A549 (cell line): ENCODE measurements around the gene LRRC30. TPM values are rescaled to one million over a fixed set of nuclear protein-coding genes. Genes with fewer than 3 reads are reported as not detected.

Source experiments
- ATAC-seq, 2 experiments: fragments of 200-7000 bp in 1 of 2; fragments of >200 bp in 1 of 2; cut with Nextera tagmentation in 1 of 2; cut with Tn5 transposase in 1 of 2; 3 replicates each; pipeline versions ENCODE4 v1.8.0 to v1.9.1; 2018 to 2020; ENCODE audit warnings: mild to moderate bottlenecking in 1 of 2, moderate library complexity in 1 of 2
- CTCF ChIA-PET: fragments of 300-600 bp; sonication (Branson Sonifier 250); formaldehyde crosslinking; extraction: SDS; loops from one replicate; lab custom pipeline; 2021; ENCODE audit warnings: antibody characterized with exemption, inconsistent platforms; lab: Yijun Ruan, JAX
- POLR2A ChIA-PET: fragments of 350-600 bp; formaldehyde crosslinking; extraction: SDS; loops from one replicate; lab custom pipeline; 2021; ENCODE audit warnings: antibody characterized with exemption, inconsistent platforms; lab: Yijun Ruan, JAX
- DNase-seq, 2 experiments: peaks; one replicate each; pipeline versions ENCODE4 v3.0.0 to v3.0.0-alpha.2; 2011 to 2016; ENCODE audit warnings: low read depth in 1 of 2, low spot score in 1 of 2
- FAIRE-seq: peaks from 2 replicates; lab custom pipeline; 2011; peaks lifted over from hg19 to GRCh38; lab: Jason Lieb, UNC
- H3K27ac ChIP-seq, 2 experiments: fragments of >200 bp; sonication (Bioruptor Twin); formaldehyde crosslinking; 3 replicates each; pipeline ENCODE4 v1.5.1; 2016 to 2017
- H3K4me1 ChIP-seq: fragments of >200 bp; sonication (Bioruptor Twin); formaldehyde crosslinking; 3 replicates; pipeline ENCODE4 v1.6.1; 2016
- H3K4me2 ChIP-seq: fragments of >200 bp; sonication (Bioruptor Twin); formaldehyde crosslinking; 3 replicates; pipeline ENCODE4 v1.6.1; 2016
- H3K4me3 ChIP-seq: fragments of >200 bp; sonication (Bioruptor Twin); formaldehyde crosslinking; 3 replicates; pipeline ENCODE4 v1.5.1; 2016
- H3K9me3 ChIP-seq: fragments of >200 bp; sonication (Bioruptor Twin); formaldehyde crosslinking; 3 replicates; pipeline ENCODE4 v1.6.1; 2016
- BCL3 ChIP-seq: fragments of >200 bp; sonication (Bioruptor Twin); formaldehyde crosslinking; IDR thresholded peaks from 3 replicates; pipeline ENCODE4 v1.6.1; 2016
- CEBPB ChIP-seq, 2 experiments: fragments of >200 bp in 1 of 2; sonication (Bioruptor Twin) in 1 of 2; formaldehyde crosslinking in 1 of 2; IDR thresholded peaks; 2 replicates each; pipeline ENCODE4 v1.6.1; 2012 to 2016
- CHD2 ChIP-seq: fragments of 150-350 bp; IDR thresholded peaks from 2 replicates; pipeline ENCODE4 v1.6.1; 2014; ENCODE audit warnings: low read length; ENCODE audit not compliant: partially characterized antibody
- CTCF ChIP-seq: fragments of >200 bp; sonication (Bioruptor Twin); formaldehyde crosslinking; IDR thresholded peaks from 3 replicates; pipeline ENCODE4 v1.5.1; 2016
- ESRRA ChIP-seq: fragments of 150-350 bp; IDR thresholded peaks from 2 replicates; pipeline ENCODE4 v1.6.1; 2014; ENCODE audit warnings: mild to moderate bottlenecking, low read length, borderline replicate concordance
- FOSL2 ChIP-seq, 2 experiments: fragments of 450-650 bp in 1 of 2; fragments of >200 bp in 1 of 2; sonication (Bioruptor Twin) in 1 of 2; formaldehyde crosslinking; IDR thresholded peaks; 2 replicates each; pipeline versions ENCODE4 v1.5.0 to v1.6.1; 2016 to 2020; ENCODE audit warnings: mild to moderate bottlenecking in 1 of 2, moderate library complexity in 1 of 2
- FOXS1 ChIP-seq: fragments of 250-450 bp; sonication (Bioruptor Pico); IDR thresholded peaks from 2 replicates; pipeline ENCODE4 v1.5.0; 2020; ENCODE audit warnings: mild to moderate bottlenecking, moderate library complexity
- GATA3 ChIP-seq: IDR thresholded peaks from 2 replicates; pipeline ENCODE4 v1.6.1; 2012; ENCODE audit warnings: borderline replicate concordance
- HDAC2 ChIP-seq: fragments of 200-600 bp; sonication (generic); IDR thresholded peaks from 2 replicates; pipeline ENCODE4 v1.6.1; 2016
- HEYL ChIP-seq: fragments of 250-450 bp; sonication (Bioruptor Pico); IDR thresholded peaks from 2 replicates; pipeline ENCODE4 v1.8.0; 2021; ENCODE audit warnings: mild to moderate bottlenecking, moderate library complexity
- HMGXB4 ChIP-seq: fragments of 250-450 bp; sonication (Bioruptor Pico); IDR thresholded peaks from 2 replicates; pipeline ENCODE4 v1.5.0; 2021; ENCODE audit warnings: mild to moderate bottlenecking, moderate library complexity, borderline replicate concordance
- JUNB ChIP-seq: fragments of >200 bp; sonication (Bioruptor Twin); formaldehyde crosslinking; IDR thresholded peaks from 2 replicates; pipeline ENCODE4 v1.6.1; 2016
- KDM1A ChIP-seq: fragments of 200-600 bp; sonication (generic); IDR thresholded peaks from 2 replicates; pipeline ENCODE4 v1.6.1; 2016; ENCODE audit warnings: low read depth, mild to moderate bottlenecking
- KDM5A ChIP-seq: fragments of 200-600 bp; sonication (generic); IDR thresholded peaks from 2 replicates; pipeline ENCODE4 v1.6.1; 2016; ENCODE audit warnings: antibody characterized with exemption, mild to moderate bottlenecking
- MAFK ChIP-seq: fragments of 450-650 bp; IDR thresholded peaks from 2 replicates; pipeline ENCODE4 v1.6.1; 2014; ENCODE audit not compliant: partially characterized antibody
- MAX ChIP-seq: IDR thresholded peaks from 2 replicates; pipeline ENCODE4 v1.6.1; 2012
- NFE2L2 ChIP-seq: fragments of 150-350 bp; conservative IDR thresholded peaks from 2 replicates; pipeline ENCODE4 v1.6.1; 2014; ENCODE audit warnings: low read length
- POLR2AphosphoS2 ChIP-seq: conservative IDR thresholded peaks from 2 replicates; pipeline ENCODE4 v1.6.1; 2012; ENCODE audit warnings: low read length, improper control_type of control experiment, inconsistent platforms
- RARB ChIP-seq: fragments of 250-450 bp; sonication (Bioruptor Pico); IDR thresholded peaks from 2 replicates; pipeline ENCODE4 v1.8.0; 2021; ENCODE audit warnings: mild to moderate bottlenecking, moderate library complexity
- RFX5 ChIP-seq: fragments of 450-650 bp; IDR thresholded peaks from 2 replicates; pipeline ENCODE4 v1.7.1; 2014; ENCODE audit warnings: antibody characterized with exemption, mild to moderate bottlenecking, moderate library complexity
- RNF2 ChIP-seq: fragments of 200-600 bp; sonication (generic); IDR thresholded peaks from 2 replicates; pipeline ENCODE4 v1.6.1; 2016; ENCODE audit warnings: low read depth, mild to moderate bottlenecking, antibody characterized with exemption, moderate library complexity, borderline replicate concordance
- TP53 ChIP-seq: fragments of 250-450 bp; sonication (Bioruptor Pico); IDR thresholded peaks from 2 replicates; pipeline ENCODE4 v1.5.0; 2021; ENCODE audit warnings: mild to moderate bottlenecking, moderate library complexity
- USF2 ChIP-seq: fragments of 450-650 bp; IDR thresholded peaks from 2 replicates; pipeline ENCODE4 v1.6.1; 2014; ENCODE audit warnings: antibody characterized with exemption
- WGBS: methylation state at CpG from one replicate; pipeline ENCODE4 v1.1.6; 2017; ENCODE audit errors: missing lambda C conversion rate; 5-methylcytosine and 5-hydroxymethylcytosine counted together
- polyA minus RNA-seq: library from RNA; depleted of rRNA, polyadenylated mRNA; stranded (reverse); fragments of >200 nt; gene quantifications from 2 replicates; pipeline ENCODE4 v1.2.3, GENCODE V29; 2011; rRNA and poly(A)+ RNA removed
- polyA plus RNA-seq, 4 experiments: library from polyadenylated mRNA; depleted of rRNA in 3 of 4; stranded (reverse); fragments of >200 nt; fragmentation: RNase III in 1 of 4; extraction: RNeasy Plus Mini Kit Qiagen cat#74134 plus additional on column Dnase treatment in 1 of 4; gene quantifications; 2 replicates in 3 of 4; 3 replicates in 1 of 4; pipeline ENCODE4 v1.2.3, GENCODE V29; 2011 to 2017

LRRC30 gene
- not detected in 2 replicates for polyA plus RNA-seq (2011; rRNA removed)
- polyA plus RNA-seq (2012; cell fraction: cytosol; rRNA removed) = not detected in 2 replicates
- not detected in 2 replicates for polyA plus RNA-seq (2012; cell fraction: nucleus; rRNA removed)
- not detected in 3 replicates for polyA plus RNA-seq (2017; fragmentation: RNase III; extraction: RNeasy Plus Mini Kit Qiagen cat#74134 plus additional on column Dnase treatment)
- polyA minus RNA-seq = not detected in 2 replicates

- DNase-seq (no peak), ATAC-seq (no peak), FAIRE-seq (no peak)
- ChIA-PET CTCF (interaction anchor here (1.3 kb wide), 1 partner anchor 8 kb away, joined by 4 read pairs; no protein-coding TSS in a partner anchor), POLR2A (no interaction called here)
- 66% methylated on average over 13 of the region's 13 CpGs for WGBS
- Histone ChIP-seq H3K4me3 (no peak within 1 kb of the TSS), H3K4me2 (no peak within 1 kb of the TSS), H3K4me1 (no peaks in the 10 kb centered on the region), H3K9me3 (no peaks in the 10 kb centered on the region), H3K27ac (no peak within 1 kb of the TSS)
- TF ChIP-seq POLR2AphosphoS2 = no peak
- no peak for TF ChIP-seq GATA3
- no peak for TF ChIP-seq CHD2
- TF ChIP-seq RFX5 = no peak
- TF ChIP-seq KDM5A = no peak
- TF ChIP-seq FOSL2 (IDR thresholded peaks at IDR 0.05) = no peak
- no peak for TF ChIP-seq FOSL2 (CRISPR knock-in tag; IDR thresholded peaks at IDR 0.05)
- TF ChIP-seq BCL3 = no peak
- TF ChIP-seq HMGXB4 = no peak
- TF ChIP-seq NFE2L2 = no peak
- TF ChIP-seq USF2 = no peak
Measured at GRCh38 chr18:7230626-7231349, at the start of gene LRRC30. Gene LRRC30, plus strand, starts transcription at chr18:7231089. Its CDS starts 50 bp downstream, at chr18:7231139.

GRCh38 chr18:7185701-7186100 is 45.2 kb upstream of the LRRC30 start:
- FAIRE-seq (no peak), DNase-seq (no peak), ATAC-seq (no peak)
- no peaks in the 10 kb centered on the region for H3K9me3 ChIP-seq
- H3K4me2 ChIP-seq = no peak overlapping the region
- CTCF ChIA-PET = no interaction called here
- TF ChIP-seq MAFK (no peak), KDM1A (0 out of 2 replicates have a peak, but pooled peaks have one; percentile 16), RNF2 (no peak), FOXS1 (CRISPR knock-in tag) (no peak), HDAC2 (no peak)
- H3K4me1 ChIP-seq = no peaks in the 10 kb centered on the region
- H3K4me3 ChIP-seq = no peak overlapping the region
- H3K27ac ChIP-seq = no peak overlapping the region
- POLR2A ChIA-PET = no interaction called here
- 50% methylated on average over 3 of the region's 3 CpGs for WGBS

GRCh38 chr18:7190547-7191156 is 40.2 kb upstream of the LRRC30 start:
- Histone ChIP-seq H3K27ac (no peak overlapping the region), H3K4me2 (no peak overlapping the region), H3K4me1 (no peaks in the 10 kb centered on the region), H3K4me3 (no peak overlapping the region), H3K9me3 (no peaks in the 10 kb centered on the region)
- no peak for ATAC-seq
- ChIA-PET CTCF (interaction anchor here (0.5 to 1.8 kb wide), 3 partner anchors 14 to 331 kb away, joined by 4 to 7 read pairs (median 4); no protein-coding TSS in a partner anchor), POLR2A (no interaction called here)
- DNase-seq = no peak
- no peak for FAIRE-seq
- 23% methylated on average over 2 of the region's 2 CpGs for WGBS
- TF ChIP-seq HMGXB4 (no peak), CEBPB (IDR thresholded peaks at IDR 0.05) (no peak), HEYL (CRISPR knock-in tag) (no peak), MAFK (no peak), MAX (no peak), TP53 (CRISPR knock-in tag) (no peak), JUNB (no peak), GATA3 (no peak), HDAC2 (no peak), NFE2L2 (no peak), ESRRA (no peak), CTCF (no peak), RARB (CRISPR knock-in tag) (no peak)
